Measurements from ENCODE around the gene WDFY4. TPM values are rescaled to one million over a fixed set of nuclear protein-coding genes. Genes with fewer than 3 reads are reported as not detected.

The WDFY4 gene
- total RNA-seq, 1 donor: not detected

DNA sequence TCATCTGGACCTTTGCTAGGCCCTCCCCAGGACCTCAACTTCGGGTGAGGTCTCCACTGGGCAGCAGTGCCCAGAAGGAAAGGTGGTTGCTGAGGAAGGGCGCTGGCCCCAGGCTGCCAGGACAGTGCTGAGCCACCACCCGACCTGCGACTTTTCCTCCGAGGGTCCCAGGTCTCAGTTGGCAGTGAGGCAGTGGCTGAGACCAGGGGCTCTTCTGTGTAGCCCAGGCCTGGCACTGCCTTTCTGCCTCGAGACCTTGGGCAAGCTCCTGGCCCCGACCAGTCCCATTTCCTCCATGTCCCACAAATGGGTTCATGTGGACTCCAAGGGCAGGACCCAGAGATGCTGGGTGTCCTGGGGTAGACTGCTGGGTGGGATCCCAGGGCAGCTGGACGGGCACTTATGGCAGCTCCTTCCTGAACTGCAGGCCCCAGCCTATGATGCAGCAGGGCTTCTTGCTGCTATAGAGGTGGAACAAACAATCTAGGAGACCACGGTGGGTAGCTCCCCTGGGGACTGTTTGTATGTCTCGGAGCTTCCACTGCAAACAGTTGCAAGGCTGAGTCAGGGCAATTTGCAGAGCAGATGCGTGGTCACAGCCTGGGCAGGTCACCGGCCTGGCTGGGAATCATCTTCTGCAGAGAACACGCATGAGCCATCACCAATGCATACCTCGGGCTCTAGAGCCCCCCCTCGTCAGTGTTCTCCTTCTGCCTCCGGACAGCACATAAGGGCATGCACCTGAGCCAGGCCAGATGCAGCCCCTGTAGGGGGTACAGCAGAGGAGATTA lies 272.9 kb downstream of the WDFY4 start:
- DNase-seq (ENCODE audit: low read depth): no peak
- no peak for TF ChIP-seq CTCF (IDR thresholded peaks at IDR 0.05; ENCODE audit: insufficient read depth, low read length)

GRCh38 chr10:48958598-48959190 lies 274.0 kb downstream of the WDFY4 start:
- no peak for TF ChIP-seq CTCF (IDR thresholded peaks at IDR 0.05; ENCODE audit: insufficient read depth, low read length)
- no peak for DNase-seq (ENCODE audit: low read depth)
- no peak overlapping the region for H3K4me3 ChIP-seq (ENCODE audit: low read depth, low read length)

More for the DNA sequence above, 272.9 kb downstream of the WDFY4 start:
- H3K4me3 ChIP-seq (ENCODE audit: low read depth, low read length): no peak overlapping the region

DNA sequence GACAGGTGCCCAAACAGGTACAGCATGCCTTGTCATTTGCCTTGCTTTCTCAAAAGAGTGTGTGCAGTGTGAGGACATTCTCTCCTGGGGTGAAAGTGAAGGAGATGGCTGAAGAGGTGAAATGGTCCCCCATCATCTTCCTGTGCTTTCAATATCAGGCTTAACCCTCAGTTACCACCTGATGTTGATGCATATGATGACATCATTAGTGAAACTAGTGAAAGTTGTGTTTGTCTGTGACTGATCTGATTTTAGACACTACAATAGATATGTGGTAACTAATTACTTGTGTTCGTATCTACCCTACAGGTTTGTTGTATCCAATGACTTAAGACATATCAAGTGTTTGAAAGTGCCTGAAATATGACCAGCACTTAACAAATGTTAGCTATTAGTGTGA lies 279.4 kb downstream of the WDFY4 start:
- TF ChIP-seq CTCF (IDR thresholded peaks at IDR 0.05; ENCODE audit: insufficient read depth, low read length): no peak
- H3K4me3 ChIP-seq (ENCODE audit: low read depth, low read length): no peak overlapping the region
- DNase-seq (ENCODE audit: low read depth): no peak

- TF ChIP-seq CTCF (IDR thresholded peaks at IDR 0.05; ENCODE audit: insufficient read depth, low read length): no peak
- DNase-seq (ENCODE audit: low read depth): no peak
- no peak overlapping the region for H3K4me3 ChIP-seq (ENCODE audit: low read depth, low read length)
These were observed 280.8 kb downstream of the WDFY4 start for GRCh38 chr10:48965460-48965859.

GRCh38 chr10:48968036-48968435 lies 283.4 kb downstream of the WDFY4 start:
- no peak overlapping the region for H3K4me3 ChIP-seq (ENCODE audit: low read depth, low read length)
- TF ChIP-seq CTCF (IDR thresholded peaks at IDR 0.05; ENCODE audit: insufficient read depth, low read length): no peak
- DNase-seq (ENCODE audit: low read depth): no peak

GRCh38 chr10:48970046-48970445 lies 285.4 kb downstream of the WDFY4 start:
- H3K4me3 ChIP-seq (ENCODE audit: low read depth, low read length): no peak overlapping the region
- no peak for TF ChIP-seq CTCF (IDR thresholded peaks at IDR 0.05; ENCODE audit: insufficient read depth, low read length)
- DNase-seq (ENCODE audit: low read depth): no peak

All from fibroblast of the aortic adventitia (primary cell).